Effector memory CD4-positive, alpha-beta T cell (primary cell): ENCODE data around the gene LSM4.
"Not testable (repeated sequence)": the region's sequence is repeated elsewhere in the genome, so short reads cannot be mapped to it uniquely, and the experiment has no call there.

Source experiments
- DNase-seq, 3 donors: peaks; one replicate each; pipeline ENCODE4 v3.0.0-alpha.2; 2020
- H3K27ac ChIP-seq: 2 replicates; pipeline ENCODE4 v1.7.0; 2013; ENCODE audit warnings: mild to moderate bottlenecking, low read length, moderate library complexity; ENCODE audit not compliant: insufficient read depth, poor library complexity, severe bottlenecking
- H3K27me3 ChIP-seq: replicated peaks from 2 replicates; pipeline ENCODE4 v1.7.0; 2013; ENCODE audit warnings: mild to moderate bottlenecking, low read length; ENCODE audit not compliant: insufficient read depth, control insufficient read depth, poor library complexity, severe bottlenecking
- H3K36me3 ChIP-seq: 2 replicates; pipeline ENCODE4 v1.7.0; 2013; ENCODE audit warnings: mild to moderate bottlenecking, low read length, moderate library complexity; ENCODE audit not compliant: control insufficient read depth, insufficient read depth
- H3K4me1 ChIP-seq: 2 replicates; pipeline ENCODE4 v1.7.0; 2013; ENCODE audit warnings: low read length, mild to moderate bottlenecking; ENCODE audit not compliant: control insufficient read depth, insufficient read depth, poor library complexity, severe bottlenecking
- H3K4me3 ChIP-seq: 2 replicates; pipeline ENCODE4 v1.7.0; 2013; ENCODE audit warnings: low read length, low read depth, mild to moderate bottlenecking; ENCODE audit not compliant: insufficient read depth, poor library complexity, severe bottlenecking
- H3K9me3 ChIP-seq: 2 replicates; pipeline ENCODE4 v1.7.0; 2013; ENCODE audit warnings: mild to moderate bottlenecking, low read length, moderate library complexity; ENCODE audit not compliant: control insufficient read depth
- total RNA-seq, 3 donors: gene quantifications; one replicate each; lab custom pipeline; 2026; lab: John Stamatoyannopoulos, UW

Gene LSM4
- 24.7 to 43.7 (median 35.8) reads per million in 3 donors for total RNA-seq

DNA sequence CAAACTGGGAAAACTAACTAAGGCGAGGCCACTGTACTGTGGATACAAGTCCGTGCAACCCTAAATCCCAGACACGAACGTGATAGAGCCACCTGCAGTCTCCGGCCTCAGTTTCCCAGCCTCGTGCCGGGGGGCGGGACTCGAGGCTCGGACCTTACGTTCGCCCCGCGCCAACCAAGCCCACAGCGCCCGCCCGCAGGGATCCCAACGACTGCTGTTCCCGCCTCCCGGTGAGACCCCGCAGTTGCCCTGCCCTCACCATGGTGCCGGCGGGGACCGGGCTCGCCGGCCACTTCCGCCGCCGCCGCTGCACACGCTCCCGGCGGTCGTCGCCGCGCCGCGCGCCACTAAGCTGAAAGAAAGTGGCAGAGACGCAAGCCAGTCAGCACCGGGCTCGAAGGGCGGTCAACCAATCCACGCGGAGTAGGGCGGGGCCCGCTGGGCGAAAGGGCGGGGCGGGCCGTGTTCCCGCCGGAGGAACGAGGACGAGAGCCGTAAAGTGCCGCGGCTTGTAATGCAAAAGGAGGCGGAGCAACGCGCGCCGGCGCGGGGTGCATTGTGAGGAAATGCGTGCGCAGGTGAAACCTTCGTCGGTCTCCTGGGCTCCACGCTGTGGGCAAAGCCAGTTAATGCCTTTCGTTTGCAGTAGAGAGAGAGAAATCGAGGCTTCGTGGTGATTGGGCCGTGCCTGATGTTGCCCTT, at the start of gene LSM4:
LSM4 (minus strand) TSS at position 318 of the 702 bp plus-strand sequence; CDS start at position 262, 56 bp downstream.
- peak within 1 kb of the TSS; percentile 79 for H3K27ac ChIP-seq
- H3K27me3 ChIP-seq: no peaks in the 10 kb centered on the region
- no peaks in the 10 kb centered on the region for H3K9me3 ChIP-seq
- no peaks in the 10 kb centered on the region for H3K36me3 ChIP-seq
- H3K4me3 ChIP-seq: peak within 1 kb of the TSS; percentile 80
- peak; percentile 99 for DNase-seq
- H3K4me1 ChIP-seq: peaks cover 50% of the 10 kb centered on the region

DNA sequence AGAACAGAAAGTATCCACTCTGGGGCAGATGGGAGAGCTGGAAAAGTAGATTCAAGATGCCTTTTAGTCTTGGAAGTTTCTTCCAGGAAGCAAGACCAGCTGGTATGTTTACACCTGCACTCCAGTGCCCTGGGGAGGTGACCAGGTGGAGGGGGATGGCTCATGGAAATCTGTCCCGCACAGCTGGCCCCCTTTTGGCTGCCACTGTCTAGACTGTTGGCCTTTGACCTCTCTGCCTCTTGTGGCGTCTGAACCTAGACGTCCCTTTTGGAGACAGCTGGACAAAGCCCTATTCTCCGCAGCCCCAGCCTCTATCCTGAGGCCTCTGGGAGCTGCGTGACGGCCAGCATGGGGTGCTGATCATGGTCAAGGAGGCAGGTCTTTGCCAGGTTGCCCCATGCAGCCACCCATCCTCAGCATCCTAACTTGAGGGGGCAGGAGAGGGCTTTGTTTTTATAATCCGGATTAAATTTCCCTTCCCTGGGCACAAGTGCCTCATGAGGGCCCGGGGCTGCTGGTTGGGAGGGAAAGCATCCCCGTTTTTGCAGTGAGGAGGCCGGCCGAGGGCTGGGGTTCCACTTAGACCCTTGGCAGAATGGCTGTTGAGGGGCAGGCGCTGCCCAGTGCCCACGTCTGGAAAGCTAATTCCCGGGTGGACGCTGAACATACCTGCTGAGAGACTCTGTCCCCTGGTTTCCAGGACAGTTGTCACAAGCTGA, 45.8 kb upstream of the LSM4 start:
- Histone ChIP-seq H3K9me3 (no peaks in the 10 kb centered on the region), H3K4me3 (no peak overlapping the region), H3K36me3 (peaks cover 4% of the 10 kb centered on the region), H3K27me3 (no peaks in the 10 kb centered on the region), H3K27ac (no peak overlapping the region), H3K4me1 (no peaks in the 10 kb centered on the region)
- DNase-seq: no peak

DNA sequence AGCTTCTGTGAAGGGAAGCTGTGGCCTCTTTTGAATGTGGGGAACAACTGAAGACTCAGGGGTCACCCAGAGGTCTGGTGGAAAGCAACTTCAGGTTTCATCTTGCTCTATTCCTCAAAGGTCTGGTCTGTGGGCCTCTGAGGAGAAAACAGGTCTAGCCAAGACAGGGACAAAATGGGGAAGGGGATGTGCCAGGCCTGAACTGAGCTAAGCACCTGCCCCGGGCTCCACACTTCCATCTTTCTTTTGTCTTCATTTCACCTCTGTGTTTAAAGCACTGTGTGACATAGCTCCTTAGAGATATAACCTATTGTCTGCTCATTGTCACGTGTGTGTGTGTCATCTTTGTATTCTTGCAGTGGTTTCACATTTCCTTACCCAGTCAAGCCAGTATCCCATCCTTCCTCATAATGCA, 43.2 kb upstream of the LSM4 start:
- no peaks in the 10 kb centered on the region for H3K9me3 ChIP-seq
- peaks cover 15% of the 10 kb centered on the region for H3K36me3 ChIP-seq
- no peaks in the 10 kb centered on the region for H3K27me3 ChIP-seq
- no peak for DNase-seq
- H3K4me3 ChIP-seq: no peak overlapping the region
- H3K4me1 ChIP-seq: no peaks in the 10 kb centered on the region
- H3K27ac ChIP-seq: no peak overlapping the region

DNA sequence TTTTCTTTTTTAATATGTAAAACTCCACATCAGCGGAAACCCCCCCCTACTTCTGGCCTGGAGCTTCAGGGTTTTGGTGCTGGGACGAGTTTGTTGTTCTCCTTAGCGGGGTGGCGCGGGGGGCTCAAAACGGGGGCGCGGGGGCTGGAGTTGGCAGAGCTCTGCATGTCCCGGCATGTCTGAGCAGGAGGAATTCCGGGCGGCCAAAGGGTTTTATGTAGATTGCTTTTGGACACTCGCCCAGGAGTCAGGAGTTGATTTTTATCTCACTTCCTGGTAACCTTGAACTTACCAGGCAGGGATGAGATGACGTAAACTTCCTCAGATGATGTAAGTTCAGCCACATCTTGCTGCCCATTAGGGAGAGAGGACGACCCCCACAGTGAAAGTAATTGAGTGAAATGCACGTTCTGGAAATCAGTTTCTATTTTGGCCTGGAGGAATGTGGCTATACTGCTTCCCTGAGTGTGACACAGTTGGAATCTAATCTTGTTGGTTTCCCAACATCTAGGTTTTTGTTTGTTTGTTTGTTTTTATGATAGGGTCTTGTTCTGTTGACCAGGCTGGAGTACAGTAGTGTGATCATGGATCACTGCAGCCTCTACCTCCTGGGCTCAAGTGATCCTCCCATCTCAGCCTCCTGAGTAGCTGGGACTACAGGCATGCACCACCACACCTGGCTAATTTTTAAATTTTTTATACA, 42.1 kb upstream of the LSM4 start:
- no peaks in the 10 kb centered on the region for H3K4me1 ChIP-seq
- no peak overlapping the region for H3K27ac ChIP-seq

DNA sequence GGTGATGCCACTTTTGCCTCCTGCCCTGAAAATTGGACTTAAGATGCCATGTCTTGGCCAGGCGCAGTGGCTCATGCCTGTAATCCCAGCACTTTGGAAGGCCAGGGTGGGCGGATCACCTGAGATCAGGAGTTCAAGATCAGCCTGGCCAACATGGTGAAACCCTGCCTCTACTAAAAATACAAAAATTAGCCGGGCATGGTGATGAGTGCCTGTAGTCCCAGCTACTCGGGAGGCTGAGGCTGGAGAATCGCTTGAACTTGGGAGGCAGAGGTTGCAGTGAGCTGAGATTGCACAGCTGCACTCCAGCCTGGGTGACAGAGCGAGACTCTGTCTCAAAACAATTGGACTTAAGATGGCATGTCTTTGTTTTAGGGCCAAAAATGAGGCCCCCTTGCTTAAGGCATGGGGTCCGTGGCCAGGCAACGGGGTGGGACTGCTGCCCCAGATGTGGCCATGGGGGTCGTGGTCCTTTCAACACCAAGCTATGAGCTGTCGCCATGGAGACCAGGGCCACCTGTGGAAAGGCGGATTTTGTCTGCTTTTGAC, 41.5 kb upstream of the LSM4 start:
- not testable (repeated sequence) for H3K27ac ChIP-seq, H3K4me3 ChIP-seq, DNase-seq, H3K9me3 ChIP-seq, H3K27me3 ChIP-seq, H3K4me1 ChIP-seq
- peaks cover 19% of the 10 kb centered on the region for H3K36me3 ChIP-seq

More for the DNA sequence above, 42.1 kb upstream of the LSM4 start:
- Histone ChIP-seq H3K36me3 (peaks cover 16% of the 10 kb centered on the region), H3K4me3 (no peak overlapping the region), H3K9me3 (no peaks in the 10 kb centered on the region), H3K27me3 (no peaks in the 10 kb centered on the region)
- DNase-seq: no peak

DNA sequence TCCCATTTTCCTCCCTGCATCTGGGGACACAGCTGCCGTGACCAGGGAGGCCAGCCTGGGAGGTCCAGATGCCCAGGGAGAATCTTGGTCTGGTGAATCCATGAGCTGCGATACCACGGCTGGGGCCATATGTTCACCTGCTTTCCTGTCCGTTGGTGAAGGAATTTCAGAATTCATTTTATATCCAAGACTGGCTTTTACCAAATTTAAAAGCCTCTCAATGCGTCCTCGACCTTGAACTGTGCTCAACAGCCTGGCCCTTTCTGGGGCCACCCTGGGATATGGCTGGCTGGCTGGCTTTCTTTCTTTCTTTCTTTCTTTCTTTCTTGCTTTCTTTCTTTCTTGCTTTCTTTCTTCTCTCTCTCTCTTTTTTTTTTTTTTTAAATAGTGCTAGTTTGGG, 40.9 kb upstream of the LSM4 start:
- Histone ChIP-seq H3K27me3 (no peaks in the 10 kb centered on the region), H3K27ac (no peak overlapping the region), H3K4me3 (no peak overlapping the region), H3K36me3 (peaks cover 19% of the 10 kb centered on the region), H3K4me1 (no peaks in the 10 kb centered on the region), H3K9me3 (no peaks in the 10 kb centered on the region)
- no peak for DNase-seq

DNA sequence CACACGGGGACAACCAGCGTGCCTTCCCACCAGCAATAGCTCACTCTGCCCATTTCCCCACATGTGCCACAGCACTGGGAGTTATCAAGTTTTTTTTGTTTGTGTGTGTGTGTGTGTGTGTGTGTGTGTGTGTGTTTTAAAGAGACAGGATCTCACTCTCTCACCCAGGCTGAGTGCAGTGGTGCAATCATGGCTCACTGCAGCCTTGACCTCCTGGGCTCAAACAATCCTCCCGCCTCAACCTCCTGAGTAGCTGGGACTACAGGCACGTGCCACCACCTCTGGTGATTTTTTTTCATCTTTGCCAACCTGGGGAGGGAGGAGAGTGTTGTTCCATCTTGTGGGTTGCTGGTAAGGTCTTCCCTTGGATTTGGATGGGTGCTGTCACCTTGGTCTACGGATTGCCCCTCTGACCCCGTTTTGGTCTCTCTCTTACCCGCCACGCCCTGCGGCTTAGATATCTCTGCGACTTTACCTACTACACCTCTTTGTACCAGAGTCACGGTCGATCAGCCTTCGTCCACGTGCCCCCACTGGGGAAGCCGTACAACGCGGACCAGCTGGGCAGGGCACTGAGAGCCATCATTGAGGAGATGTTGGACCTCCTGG, 40.2 kb upstream of the LSM4 start:
- no peak overlapping the region for H3K4me3 ChIP-seq
- peaks cover 19% of the 10 kb centered on the region for H3K36me3 ChIP-seq
- no peaks in the 10 kb centered on the region for H3K27me3 ChIP-seq
- H3K9me3 ChIP-seq: no peaks in the 10 kb centered on the region
- no peaks in the 10 kb centered on the region for H3K4me1 ChIP-seq
- H3K27ac ChIP-seq: no peak overlapping the region
- DNase-seq: no peak

DNA sequence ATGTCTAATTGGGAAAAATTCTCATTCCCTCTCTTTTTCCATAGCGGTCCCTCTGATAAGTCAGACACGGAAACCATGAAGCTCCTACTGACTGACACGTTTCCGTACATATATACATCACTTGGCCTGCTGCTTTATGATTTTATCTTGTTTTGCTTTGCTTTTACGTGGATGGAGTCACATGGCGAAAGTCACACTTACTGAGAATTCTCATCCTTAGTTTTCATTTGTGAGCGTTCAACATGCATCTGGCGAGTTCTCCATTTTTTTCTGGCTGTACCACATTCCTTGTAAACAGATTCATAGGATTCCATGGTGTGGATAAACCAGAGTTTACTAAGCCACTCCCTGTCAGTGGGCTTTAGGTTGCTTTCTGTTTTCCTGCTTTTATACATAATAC, 38.8 kb upstream of the LSM4 start:
- Histone ChIP-seq H3K27me3 (no peaks in the 10 kb centered on the region), H3K27ac (no peak overlapping the region), H3K9me3 (no peaks in the 10 kb centered on the region), H3K4me1 (no peaks in the 10 kb centered on the region), H3K36me3 (peaks cover 21% of the 10 kb centered on the region), H3K4me3 (no peak overlapping the region)
- no peak for DNase-seq

DNA sequence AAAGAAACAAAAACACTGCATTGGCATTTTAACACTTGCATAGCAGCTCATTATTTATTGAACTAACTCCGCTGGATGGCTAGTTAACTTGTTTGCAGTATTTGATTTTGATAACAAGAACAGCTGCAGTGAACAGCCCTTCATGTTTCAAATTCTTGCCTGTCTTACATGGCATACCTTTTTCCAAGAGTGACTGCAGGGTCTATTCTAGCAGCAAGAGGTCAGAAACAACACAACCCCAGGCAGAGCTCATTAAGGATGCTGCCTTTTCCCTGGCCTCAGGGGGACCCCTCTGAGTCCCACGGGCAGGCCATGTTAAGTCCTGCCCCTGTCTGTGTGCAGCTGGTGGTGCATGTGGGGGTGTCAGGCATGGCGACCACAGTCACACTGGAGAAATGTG, 34.2 kb upstream of the LSM4 start:
- Histone ChIP-seq H3K27me3 (no peaks in the 10 kb centered on the region), H3K27ac (no peak overlapping the region), H3K4me1 (no peaks in the 10 kb centered on the region), H3K4me3 (no peak overlapping the region), H3K36me3 (peaks cover 16% of the 10 kb centered on the region), H3K9me3 (no peaks in the 10 kb centered on the region)
- DNase-seq: no peak
